Lower leg skin (tissue), 4 donors: ENCODE data around the gene KERA. TPM values are rescaled to one million over a fixed set of nuclear protein-coding genes. Genes with fewer than 3 reads are reported as not detected.

Experiments used
- DNase-seq, 2 donors: peaks; one replicate each; pipeline ENCODE4 v3.0.0-alpha.2; 2019; ENCODE audit warnings: low spot score in 2 of 2
- H3K4me3 ChIP-seq: fragments of 200-600 bp; sonication (generic); 2 replicates; pipeline ENCODE4 v1.5.1; 2017; ENCODE audit warnings: mild to moderate bottlenecking, low read depth; ENCODE audit not compliant: poor library complexity, severe bottlenecking
- CTCF ChIP-seq, 3 donors: fragments of 450-650 bp; IDR thresholded peaks; one replicate each; pipeline ENCODE4 v1.5.1; 2016; ENCODE audit warnings: antibody characterized with exemption in 3 of 3, mild to moderate bottlenecking in 3 of 3, moderate library complexity in 2 of 3
- POLR2A ChIP-seq, 2 donors: fragments of 450-650 bp; IDR thresholded peaks; one replicate each; pipeline ENCODE4 v1.6.1; 2016 to 2017; ENCODE audit warnings: antibody characterized with exemption in 2 of 2, mild to moderate bottlenecking in 1 of 2, moderate library complexity in 1 of 2
- WGBS, 2 donors: methylation state at CpG; one replicate each; pipeline ENCODE4 v1.1.5; 2018; 5-methylcytosine and 5-hydroxymethylcytosine counted together
- intact Hi-C: fragments of 100-400 bp; cut with DNase I; formaldehyde crosslinking; loops from one replicate; pipeline ENCODE4 v1.15.0; 2023; ENCODE audit warnings: low total_unique reads
- total RNA-seq, 4 donors: library from RNA; depleted of rRNA; stranded (reverse); fragments of >200 nt; gene quantifications; one replicate each; pipeline ENCODE4 v1.1.0, GENCODE V29; 2016

Gene KERA
- total RNA-seq, 4 donors from 2014 or later, result not detected

GRCh38 chr12:91078501-91078900 lies 20.7 kb upstream of the KERA start:
- no peak for TF ChIP-seq POLR2A (IDR thresholded peaks at IDR 0.05)
- H3K4me3 ChIP-seq, result no peak overlapping the region
- no peak for DNase-seq
- 85% methylated on average over 1 of the region's 1 CpG for WGBS, 2 donors
- intact Hi-C loops, result no loop called here

- intact Hi-C loops, result no loop called here
These were observed 19.6 kb upstream of the KERA start for GRCh38 chr12:91077228-91077954.

GRCh38 chr12:91074851-91075250 lies 17.0 kb upstream of the KERA start:
- H3K4me3 ChIP-seq, result no peak overlapping the region
- 78 to 88% methylated on average over 1 of the region's 1 CpG for WGBS, 2 donors
- TF ChIP-seq CTCF (IDR thresholded peaks at IDR 0.05) (no peak), POLR2A (IDR thresholded peaks at IDR 0.05) (no peak)
- DNase-seq, result no peak
- intact Hi-C loops, result no loop called here

More at GRCh38 chr12:91077228-91077954, 19.6 kb upstream of the KERA start:
- TF ChIP-seq POLR2A (IDR thresholded peaks at IDR 0.05) (no peak), CTCF (IDR thresholded peaks at IDR 0.05) (no peak)
- 92 to 93% methylated on average over 5 of the region's 5 CpGs for WGBS, 2 donors
- no peak overlapping the region for H3K4me3 ChIP-seq
- DNase-seq, result no peak

GRCh38 chr12:91074154-91074709 lies 16.4 kb upstream of the KERA start:
- DNase-seq, result no peak
- TF ChIP-seq CTCF (IDR thresholded peaks at IDR 0.05) (no peak), POLR2A (IDR thresholded peaks at IDR 0.05) (no peak)
- no peak overlapping the region for H3K4me3 ChIP-seq
- intact Hi-C loops, result no loop called here
- 34 to 54% methylated on average over 6 of the region's 6 CpGs for WGBS, 2 donors

GRCh38 chr12:91073426-91073825 lies 15.6 kb upstream of the KERA start:
- intact Hi-C loops, result no loop called here
- no peak for DNase-seq
- no peak for TF ChIP-seq POLR2A (IDR thresholded peaks at IDR 0.05)
- TF ChIP-seq CTCF (IDR thresholded peaks at IDR 0.05), result no peak
- no peak overlapping the region for H3K4me3 ChIP-seq

- intact Hi-C loops, result no loop called here
- TF ChIP-seq POLR2A (IDR thresholded peaks at IDR 0.05) (no peak), CTCF (IDR thresholded peaks at IDR 0.05) (no peak)
- no peak for DNase-seq
- H3K4me3 ChIP-seq, result no peak overlapping the region
- WGBS, 2 donors, result 91% methylated on average over 2 of the region's 2 CpGs
These were observed 15.1 kb upstream of the KERA start for GRCh38 chr12:91072931-91073330.
